ENCODE measurements around the gene KRTAP9-4. TPM values are rescaled to one million over a fixed set of nuclear protein-coding genes. Genes with fewer than 3 reads are reported as not detected.
"Not testable (repeated sequence)": the region's sequence is repeated elsewhere in the genome, so short reads cannot be mapped to it uniquely, and the experiment has no call there.

Gene KRTAP9-4
- polyA plus RNA-seq, 1 experiment = not detected

DNA sequence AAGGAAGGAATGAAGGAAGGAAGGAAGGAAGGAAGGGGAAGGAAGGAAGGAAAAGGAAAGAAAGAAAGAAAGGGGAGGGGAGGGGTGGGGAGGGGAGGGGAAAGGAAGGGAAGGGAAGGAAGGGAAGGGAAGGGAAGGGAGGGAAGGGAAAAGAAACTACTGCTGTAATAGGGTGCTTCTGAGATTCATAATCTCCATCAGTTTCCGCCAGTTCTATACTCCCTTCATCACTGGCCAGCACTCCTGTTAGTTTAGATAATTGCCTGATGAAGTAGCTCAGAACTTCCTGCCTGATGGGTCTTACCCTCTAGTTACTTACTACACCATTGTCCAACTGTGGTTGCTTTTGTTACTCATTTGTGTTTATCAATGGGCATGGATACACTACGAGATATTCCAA, 13.7 kb downstream of the KRTAP9-4 start:
- DNase-seq (ENCODE audit: low read depth, low spot score) = no peak
- H3K27ac ChIP-seq (ENCODE audit: low read depth, low read length) = no peak overlapping the region
- no peaks in the 10 kb centered on the region for H3K9me3 ChIP-seq (ENCODE audit: control insufficient read depth, insufficient read depth, low read length)
- TF ChIP-seq, protein P1, sequence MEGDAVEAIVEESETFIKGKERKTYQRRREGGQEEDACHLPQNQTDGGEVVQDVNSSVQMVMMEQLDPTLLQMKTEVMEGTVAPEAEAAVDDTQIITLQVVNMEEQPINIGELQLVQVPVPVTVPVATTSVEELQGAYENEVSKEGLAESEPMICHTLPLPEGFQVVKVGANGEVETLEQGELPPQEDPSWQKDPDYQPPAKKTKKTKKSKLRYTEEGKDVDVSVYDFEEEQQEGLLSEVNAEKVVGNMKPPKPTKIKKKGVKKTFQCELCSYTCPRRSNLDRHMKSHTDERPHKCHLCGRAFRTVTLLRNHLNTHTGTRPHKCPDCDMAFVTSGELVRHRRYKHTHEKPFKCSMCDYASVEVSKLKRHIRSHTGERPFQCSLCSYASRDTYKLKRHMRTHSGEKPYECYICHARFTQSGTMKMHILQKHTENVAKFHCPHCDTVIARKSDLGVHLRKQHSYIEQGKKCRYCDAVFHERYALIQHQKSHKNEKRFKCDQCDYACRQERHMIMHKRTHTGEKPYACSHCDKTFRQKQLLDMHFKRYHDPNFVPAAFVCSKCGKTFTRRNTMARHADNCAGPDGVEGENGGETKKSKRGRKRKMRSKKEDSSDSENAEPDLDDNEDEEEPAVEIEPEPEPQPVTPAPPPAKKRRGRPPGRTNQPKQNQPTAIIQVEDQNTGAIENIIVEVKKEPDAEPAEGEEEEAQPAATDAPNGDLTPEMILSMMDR (IDR thresholded peaks at IDR 0.05; ENCODE audit: low read depth, low read length) = no peak
- H3K4me3 ChIP-seq (ENCODE audit: low read depth, low read length) = no peak overlapping the region
- CTCF ChIA-PET = interaction anchor here (0.7 kb wide), 1 partner anchor 285 kb away, joined by 3 read pairs; no protein-coding TSS in a partner anchor
- peaks cover 6% of the 10 kb centered on the region for H3K27me3 ChIP-seq (ENCODE audit: control insufficient read depth, insufficient read depth, low read length)
- POLR2A ChIA-PET = no interaction called here

DNA sequence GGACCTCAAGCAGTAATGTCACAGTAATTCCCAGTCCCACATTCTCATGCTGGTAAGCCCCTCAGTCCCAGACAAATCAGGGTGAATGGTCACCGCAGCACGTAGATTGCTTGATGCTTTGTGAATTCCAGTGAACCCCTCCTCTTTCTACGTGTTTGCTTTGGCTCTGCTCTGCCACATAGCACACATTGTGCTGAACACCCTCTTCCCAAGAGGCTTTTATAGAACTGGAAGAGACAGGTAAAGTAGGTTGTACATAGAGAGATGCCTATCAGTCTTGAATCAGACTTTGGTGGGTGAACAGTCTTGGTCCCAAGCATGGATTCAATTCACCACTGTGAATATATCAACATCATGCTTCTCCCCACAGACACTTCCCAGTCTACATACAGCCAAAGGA, 15.1 kb downstream of the KRTAP9-4 start:
- Histone ChIP-seq H3K9me3 (ENCODE audit: control insufficient read depth, insufficient read depth, low read length) (no peaks in the 10 kb centered on the region), H3K27ac (ENCODE audit: low read depth, low read length) (no peak overlapping the region), H3K4me3 (ENCODE audit: low read depth, low read length) (no peak overlapping the region), H3K27me3 (ENCODE audit: control insufficient read depth, insufficient read depth, low read length) (peaks cover 10% of the 10 kb centered on the region)
- DNase-seq (ENCODE audit: low read depth, low spot score) = no peak
- ChIA-PET CTCF (no interaction called here), POLR2A (no interaction called here)
- TF ChIP-seq, protein P1 (IDR thresholded peaks at IDR 0.05; ENCODE audit: low read depth, low read length) = no peak

DNA sequence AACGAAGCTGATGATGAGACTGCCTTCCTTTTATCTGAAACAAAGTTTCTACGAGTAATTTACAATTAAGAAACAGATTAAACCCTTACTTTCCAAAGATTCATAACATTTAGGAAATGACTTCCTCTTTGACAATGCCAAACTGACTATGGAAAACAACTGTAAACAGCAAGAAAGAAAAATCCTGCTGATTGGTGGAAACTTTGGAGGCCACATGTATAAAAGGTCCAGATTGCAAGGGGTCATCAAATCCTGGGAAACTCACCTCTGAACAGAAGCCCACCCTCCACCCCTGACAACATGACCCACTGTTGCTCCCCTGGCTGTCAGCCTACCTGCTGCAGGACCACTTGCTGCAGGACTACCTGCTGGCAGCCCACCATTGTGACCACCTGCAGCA, 15.6 kb downstream of the KRTAP9-4 start, which contains the start of gene KRTAP9-6:
Gene KRTAP9-6, plus strand, starts transcription at position 301 of the 400 bp plus-strand sequence. Its CDS starts 0 bp downstream, at position 301.
- TF ChIP-seq, protein P1 (IDR thresholded peaks at IDR 0.05; ENCODE audit: low read depth, low read length) = no peak
- no peak for DNase-seq (ENCODE audit: low read depth, low spot score)
- Histone ChIP-seq H3K4me3 (ENCODE audit: low read depth, low read length) (no peak within 1 kb of the TSS), H3K27me3 (ENCODE audit: control insufficient read depth, insufficient read depth, low read length) (peaks cover 10% of the 10 kb centered on the region), H3K9me3 (ENCODE audit: control insufficient read depth, insufficient read depth, low read length) (no peaks in the 10 kb centered on the region), H3K27ac (ENCODE audit: low read depth, low read length) (no peak within 1 kb of the TSS)
- ChIA-PET POLR2A (no interaction called here), CTCF (no interaction called here)

DNA sequence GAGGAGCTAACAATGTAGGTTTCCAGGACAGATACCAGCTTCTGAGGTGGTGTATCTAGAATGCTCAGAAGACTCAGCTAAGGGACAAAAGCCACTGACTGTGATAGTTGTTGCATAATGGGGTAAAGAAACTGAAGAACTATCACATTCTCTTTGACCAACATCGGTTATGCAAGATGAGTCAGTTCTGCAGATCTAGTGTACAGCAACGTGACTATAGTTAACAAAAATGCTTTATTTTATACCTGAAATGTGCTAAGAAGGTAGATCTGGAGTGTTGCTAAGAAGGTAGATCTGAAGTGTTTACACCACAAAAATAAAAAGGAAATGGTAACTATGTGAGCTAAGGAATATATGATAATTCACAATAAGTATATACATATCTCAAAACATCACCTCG, 18.2 kb downstream of the KRTAP9-4 start:
- CTCF ChIA-PET = no interaction called here
- Histone ChIP-seq H3K4me3 (ENCODE audit: low read depth, low read length) (no peak overlapping the region), H3K9me3 (ENCODE audit: control insufficient read depth, insufficient read depth, low read length) (no peaks in the 10 kb centered on the region), H3K27ac (ENCODE audit: low read depth, low read length) (no peak overlapping the region), H3K27me3 (ENCODE audit: control insufficient read depth, insufficient read depth, low read length) (peaks cover 12% of the 10 kb centered on the region)
- POLR2A ChIA-PET = interaction anchor here (0.7 kb wide), 1 partner anchor 166 kb away, joined by 3 read pairs; no protein-coding TSS in a partner anchor
- TF ChIP-seq, protein P1 (IDR thresholded peaks at IDR 0.05; ENCODE audit: low read depth, low read length) = no peak
- DNase-seq (ENCODE audit: low read depth, low spot score) = no peak

DNA sequence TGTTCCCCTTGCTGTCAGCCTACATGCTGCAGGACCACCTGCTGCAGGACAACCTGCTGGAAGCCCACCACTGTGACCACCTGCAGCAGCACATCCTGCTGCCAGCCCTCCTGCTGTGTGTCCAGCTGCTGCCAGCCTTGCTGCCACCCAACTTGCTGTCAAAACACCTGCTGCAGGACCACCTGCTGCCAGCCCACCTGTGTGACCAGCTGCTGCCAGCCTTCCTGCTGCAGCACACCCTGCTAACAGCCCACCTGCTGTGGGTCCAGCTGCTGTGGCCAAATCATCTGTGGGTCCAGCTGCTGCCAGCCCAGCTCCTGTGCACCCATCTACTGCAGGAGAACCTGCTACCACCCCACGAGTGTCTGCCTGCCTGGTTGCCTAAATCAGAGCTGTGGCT, 21.8 kb downstream of the KRTAP9-4 start:
- DNase-seq (ENCODE audit: low read depth, low spot score); CTCF ChIA-PET; H3K27ac ChIP-seq (ENCODE audit: low read depth, low read length); POLR2A ChIA-PET; H3K4me3 ChIP-seq (ENCODE audit: low read depth, low read length); H3K9me3 ChIP-seq (ENCODE audit: control insufficient read depth, insufficient read depth, low read length): not testable (repeated sequence)
- H3K27me3 ChIP-seq (ENCODE audit: control insufficient read depth, insufficient read depth, low read length) = peaks cover 14% of the 10 kb centered on the region

DNA sequence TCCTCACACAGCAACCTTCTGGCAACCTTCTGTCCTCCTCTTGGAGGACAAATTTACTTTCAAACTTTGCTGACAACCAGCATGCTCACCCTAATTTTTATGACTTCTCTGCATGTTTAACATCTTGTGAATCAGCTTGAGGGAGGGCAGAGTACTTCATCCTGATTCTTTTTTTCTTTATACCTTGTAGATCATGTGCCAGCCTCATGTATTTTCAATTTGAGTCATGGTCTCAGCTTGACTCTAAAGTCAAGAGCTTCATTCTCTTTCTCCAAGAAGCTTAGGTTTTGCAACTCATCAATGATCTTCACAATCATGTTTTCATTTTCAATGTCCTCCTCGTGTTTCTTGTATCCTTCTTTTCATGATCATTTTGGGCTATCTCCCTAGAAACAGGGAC, 22.4 kb downstream of the KRTAP9-4 start:
- ChIA-PET CTCF (no interaction called here), POLR2A (no interaction called here)
- Histone ChIP-seq H3K9me3 (ENCODE audit: control insufficient read depth, insufficient read depth, low read length) (no peaks in the 10 kb centered on the region), H3K27ac (ENCODE audit: low read depth, low read length) (no peak overlapping the region), H3K27me3 (ENCODE audit: control insufficient read depth, insufficient read depth, low read length) (peaks cover 14% of the 10 kb centered on the region), H3K4me3 (ENCODE audit: low read depth, low read length) (no peak overlapping the region)
- TF ChIP-seq, protein P1 (IDR thresholded peaks at IDR 0.05; ENCODE audit: low read depth, low read length) = no peak
- no peak for DNase-seq (ENCODE audit: low read depth, low spot score)

DNA sequence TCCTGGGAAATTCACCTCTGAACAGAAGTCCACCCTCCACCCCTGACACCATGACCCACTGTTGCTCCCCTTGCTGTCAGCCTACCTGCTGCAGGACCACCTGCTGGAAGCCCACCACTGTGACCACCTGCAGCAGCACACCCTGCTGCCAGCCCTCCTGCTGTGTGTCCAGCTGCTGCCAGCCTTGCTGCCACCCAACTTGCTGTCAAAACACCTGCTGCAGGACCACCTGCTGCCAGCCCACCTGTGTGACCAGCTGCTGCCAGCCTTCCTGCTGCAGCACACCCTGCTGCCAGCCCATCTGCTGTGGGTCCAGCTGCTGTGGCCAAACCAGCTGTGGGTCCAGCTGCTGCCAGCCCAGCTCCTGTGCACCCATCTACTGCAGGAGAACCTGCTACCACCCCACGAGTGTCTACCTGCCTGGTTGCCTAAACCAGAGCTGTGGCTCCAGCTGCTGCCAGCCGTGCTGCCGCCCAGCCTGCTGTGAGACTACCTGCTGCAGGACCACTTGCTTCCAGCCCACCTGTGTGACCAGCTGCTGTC, 26.2 kb downstream of the KRTAP9-4 start, which contains the start of gene KRTAP9-7:
Gene KRTAP9-7, plus strand, starts transcription at position 51 of the 543 bp plus-strand sequence. Its CDS starts 0 bp downstream, at position 51.
- CTCF ChIA-PET = interaction anchor here (0.7 kb wide), 1 partner anchor 274 kb away, joined by 4 read pairs; no protein-coding TSS in a partner anchor
- H3K9me3 ChIP-seq (ENCODE audit: control insufficient read depth, insufficient read depth, low read length); DNase-seq (ENCODE audit: low read depth, low spot score); H3K27me3 ChIP-seq (ENCODE audit: control insufficient read depth, insufficient read depth, low read length); H3K27ac ChIP-seq (ENCODE audit: low read depth, low read length); POLR2A ChIA-PET; H3K4me3 ChIP-seq (ENCODE audit: low read depth, low read length): not testable (repeated sequence)

Data from AG04450 (cell line).